Measurements from ENCODE around the gene TRMT10B.

Gene TRMT10B

DNA sequence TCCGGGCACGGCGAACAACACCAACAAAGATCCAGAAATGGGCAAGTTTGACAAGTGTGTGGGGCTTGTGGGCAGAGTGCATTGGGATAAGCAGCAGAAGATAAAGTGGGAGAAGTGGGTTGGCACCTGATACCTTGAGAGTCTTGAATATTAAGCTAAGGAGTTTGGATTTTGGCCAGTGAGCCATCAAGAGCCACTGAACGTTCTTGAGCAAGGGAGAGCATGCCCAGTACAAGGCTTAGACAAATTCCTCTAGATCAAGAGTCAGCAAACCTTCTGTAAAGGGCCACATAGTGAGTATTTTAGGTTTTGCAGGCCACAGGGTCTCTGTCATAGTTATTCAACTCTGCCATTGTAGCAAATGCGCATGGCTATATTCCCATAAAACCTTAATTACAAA, 26.6 kb upstream of the TRMT10B start:
- Histone ChIP-seq H3K9me3 (ENCODE audit: insufficient read depth, low read length) (no peaks in the 10 kb centered on the region), H3K79me2 (ENCODE audit: low read length) (no peaks in the 10 kb centered on the region), H3K9ac (ENCODE audit: low read length) (no peak overlapping the region), H3K4me1 (ENCODE audit: low read length) (no peaks in the 10 kb centered on the region), H3K4me2 (ENCODE audit: low read length) (no peak overlapping the region), H3K27ac (ENCODE audit: low read length) (no peak overlapping the region), H3K27me3 (ENCODE audit: low read depth, low read length) (0 out of 2 replicates have a peak, but pooled peaks cover 4% of the 10 kb centered on the region), H4K20me1 (ENCODE audit: insufficient read depth, low read length) (no peaks in the 10 kb centered on the region), H3K4me3 (ENCODE audit: low read length) (no peak overlapping the region), H2AFZ (ENCODE audit: low read depth, low read length) (no peak overlapping the region), H3K36me3 (replicated peaks; ENCODE audit: low read depth, low read length) (no peaks in the 10 kb centered on the region)
- TF ChIP-seq, protein P1, sequence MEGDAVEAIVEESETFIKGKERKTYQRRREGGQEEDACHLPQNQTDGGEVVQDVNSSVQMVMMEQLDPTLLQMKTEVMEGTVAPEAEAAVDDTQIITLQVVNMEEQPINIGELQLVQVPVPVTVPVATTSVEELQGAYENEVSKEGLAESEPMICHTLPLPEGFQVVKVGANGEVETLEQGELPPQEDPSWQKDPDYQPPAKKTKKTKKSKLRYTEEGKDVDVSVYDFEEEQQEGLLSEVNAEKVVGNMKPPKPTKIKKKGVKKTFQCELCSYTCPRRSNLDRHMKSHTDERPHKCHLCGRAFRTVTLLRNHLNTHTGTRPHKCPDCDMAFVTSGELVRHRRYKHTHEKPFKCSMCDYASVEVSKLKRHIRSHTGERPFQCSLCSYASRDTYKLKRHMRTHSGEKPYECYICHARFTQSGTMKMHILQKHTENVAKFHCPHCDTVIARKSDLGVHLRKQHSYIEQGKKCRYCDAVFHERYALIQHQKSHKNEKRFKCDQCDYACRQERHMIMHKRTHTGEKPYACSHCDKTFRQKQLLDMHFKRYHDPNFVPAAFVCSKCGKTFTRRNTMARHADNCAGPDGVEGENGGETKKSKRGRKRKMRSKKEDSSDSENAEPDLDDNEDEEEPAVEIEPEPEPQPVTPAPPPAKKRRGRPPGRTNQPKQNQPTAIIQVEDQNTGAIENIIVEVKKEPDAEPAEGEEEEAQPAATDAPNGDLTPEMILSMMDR (IDR thresholded peaks at IDR 0.05; ENCODE audit: low read depth, low read length) = no peak
- no peak for TF ChIP-seq EZH2phosphoT487 (IDR thresholded peaks at IDR 0.05; ENCODE audit: low read depth)

DNA sequence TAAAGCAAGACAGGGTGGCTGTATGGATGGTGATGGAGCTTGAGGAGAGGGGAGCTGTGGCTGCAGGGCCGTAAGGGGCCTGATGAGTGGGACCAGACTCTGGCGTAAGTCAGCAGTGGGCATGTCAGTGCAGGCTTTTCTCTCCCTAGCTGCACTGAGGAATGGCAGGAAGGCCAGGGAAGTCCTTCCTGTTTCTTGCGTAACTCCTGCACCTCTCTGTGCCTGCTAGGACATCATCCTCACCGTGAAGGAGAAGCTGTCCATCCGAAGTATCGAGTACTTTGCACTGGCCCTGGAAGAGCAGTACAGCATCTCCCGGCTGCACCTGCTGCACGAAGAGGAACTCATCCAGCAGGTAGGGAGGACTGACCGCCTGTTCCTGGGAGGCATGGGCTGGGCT, 24.1 kb upstream of the TRMT10B start:
- Histone ChIP-seq H3K4me2 (ENCODE audit: low read length) (no peak overlapping the region), H3K36me3 (replicated peaks; ENCODE audit: low read depth, low read length) (no peaks in the 10 kb centered on the region), H3K9ac (ENCODE audit: low read length) (no peak overlapping the region), H2AFZ (ENCODE audit: low read depth, low read length) (no peak overlapping the region), H3K27ac (ENCODE audit: low read length) (no peak overlapping the region), H4K20me1 (ENCODE audit: insufficient read depth, low read length) (no peaks in the 10 kb centered on the region), H3K4me1 (ENCODE audit: low read length) (no peaks in the 10 kb centered on the region), H3K4me3 (ENCODE audit: low read length) (no peak overlapping the region), H3K27me3 (ENCODE audit: low read depth, low read length) (peaks cover 7% of the 10 kb centered on the region; the same call in 1 of the 2 replicates), H3K9me3 (ENCODE audit: insufficient read depth, low read length) (no peaks in the 10 kb centered on the region), H3K79me2 (ENCODE audit: low read length) (no peaks in the 10 kb centered on the region)
- TF ChIP-seq EZH2phosphoT487 (IDR thresholded peaks at IDR 0.05; ENCODE audit: low read depth) = no peak
- TF ChIP-seq, protein P1 (IDR thresholded peaks at IDR 0.05; ENCODE audit: low read depth, low read length) = no peak

DNA sequence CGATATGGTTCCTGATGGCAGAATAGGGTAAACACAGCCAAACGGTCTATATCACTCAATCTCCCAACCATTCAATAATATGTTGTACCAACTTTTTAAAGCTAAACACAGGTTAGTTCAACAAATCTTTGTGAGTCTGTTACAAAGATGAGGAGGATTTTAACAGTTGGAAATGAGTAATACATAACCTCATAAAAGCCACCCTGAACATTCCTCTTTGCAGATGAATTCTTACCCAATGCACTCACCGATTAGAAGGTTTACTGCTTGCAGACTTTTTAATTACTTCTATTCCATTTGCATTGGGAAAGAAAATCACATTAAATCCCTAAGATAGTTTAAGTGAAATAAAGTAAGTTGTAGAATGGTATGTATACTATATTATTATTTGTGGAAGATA, 23.3 kb upstream of the TRMT10B start:
- Histone ChIP-seq H4K20me1 (ENCODE audit: insufficient read depth, low read length) (no peaks in the 10 kb centered on the region), H3K4me2 (ENCODE audit: low read length) (no peak overlapping the region), H3K4me3 (ENCODE audit: low read length) (no peak overlapping the region), H3K9me3 (ENCODE audit: insufficient read depth, low read length) (no peaks in the 10 kb centered on the region), H3K27me3 (ENCODE audit: low read depth, low read length) (peaks cover 7% of the 10 kb centered on the region; the same call in 1 of the 2 replicates), H2AFZ (ENCODE audit: low read depth, low read length) (no peak overlapping the region), H3K4me1 (ENCODE audit: low read length) (no peaks in the 10 kb centered on the region), H3K36me3 (replicated peaks; ENCODE audit: low read depth, low read length) (no peaks in the 10 kb centered on the region), H3K9ac (ENCODE audit: low read length) (no peak overlapping the region), H3K79me2 (ENCODE audit: low read length) (no peaks in the 10 kb centered on the region), H3K27ac (ENCODE audit: low read length) (no peak overlapping the region)
- no peak for TF ChIP-seq EZH2phosphoT487 (IDR thresholded peaks at IDR 0.05; ENCODE audit: low read depth)
- TF ChIP-seq, protein P1 (IDR thresholded peaks at IDR 0.05; ENCODE audit: low read depth, low read length) = no peak

DNA sequence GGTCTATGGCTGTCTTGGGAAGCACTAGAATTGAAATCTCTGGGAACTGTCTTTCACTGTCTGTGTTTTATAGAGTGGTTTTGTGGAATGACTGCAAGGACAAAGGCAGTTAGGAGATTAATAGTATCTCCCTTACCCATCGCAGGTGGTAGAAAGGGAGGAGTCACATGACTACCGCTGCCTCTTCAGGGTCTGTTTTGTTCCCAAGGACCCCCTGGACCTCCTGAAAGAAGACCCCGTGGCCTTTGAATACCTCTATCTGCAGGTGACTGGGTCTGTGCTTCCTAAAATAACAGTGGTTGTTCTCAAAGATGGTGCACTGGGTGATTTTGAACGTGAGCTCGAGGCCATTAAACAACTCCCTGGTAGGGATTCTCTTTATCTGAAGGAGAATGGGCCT, 22.8 kb upstream of the TRMT10B start:
- H3K27me3 ChIP-seq (ENCODE audit: low read depth, low read length) = peaks cover 7% of the 10 kb centered on the region; the same call in 1 of the 2 replicates
- no peak overlapping the region for H3K27ac ChIP-seq (ENCODE audit: low read length)
- no peaks in the 10 kb centered on the region for H3K4me1 ChIP-seq (ENCODE audit: low read length)
- no peaks in the 10 kb centered on the region for H4K20me1 ChIP-seq (ENCODE audit: insufficient read depth, low read length)
- no peak overlapping the region for H3K9ac ChIP-seq (ENCODE audit: low read length)
- H3K4me2 ChIP-seq (ENCODE audit: low read length) = no peak overlapping the region
- no peak overlapping the region for H2AFZ ChIP-seq (ENCODE audit: low read depth, low read length)
- H3K9me3 ChIP-seq (ENCODE audit: insufficient read depth, low read length) = no peaks in the 10 kb centered on the region
- H3K36me3 ChIP-seq (replicated peaks; ENCODE audit: low read depth, low read length) = no peaks in the 10 kb centered on the region
- TF ChIP-seq EZH2phosphoT487 (IDR thresholded peaks at IDR 0.05; ENCODE audit: low read depth) = no peak
- TF ChIP-seq, protein P1 (IDR thresholded peaks at IDR 0.05; ENCODE audit: low read depth, low read length) = no peak
- H3K4me3 ChIP-seq (ENCODE audit: low read length) = no peak overlapping the region
- no peaks in the 10 kb centered on the region for H3K79me2 ChIP-seq (ENCODE audit: low read length)
